NB4 (cell line): ENCODE measurements around the gene PKDCC.

Source experiments
- DNase-seq: peaks from one replicate; pipeline ENCODE4 v3.0.0; 2010; ENCODE audit warnings: low read depth
- H3K4me3 ChIP-seq: one replicate; pipeline ENCODE4 v1.5.1; 2011; ENCODE audit warnings: mild to moderate bottlenecking, low read depth, low read length, moderate library complexity
- CTCF ChIP-seq: IDR thresholded peaks from one replicate; pipeline ENCODE4 v1.5.1; 2012; ENCODE audit warnings: low read depth, low read length
- MAX ChIP-seq: IDR thresholded peaks from 2 replicates; pipeline ENCODE4 v1.6.1; 2011; ENCODE audit warnings: low read depth, low read length
- MYC ChIP-seq: IDR thresholded peaks from 2 replicates; pipeline ENCODE4 v1.6.1; 2011; ENCODE audit warnings: low read depth, low read length
- POLR2A ChIP-seq: IDR thresholded peaks from 2 replicates; pipeline ENCODE4 v1.6.1; 2011; ENCODE audit warnings: mild to moderate bottlenecking; ENCODE audit not compliant: insufficient read length; ENCODE audit errors: extremely low read depth

PKDCC gene

GRCh38 chr2:42045848-42046748, 1.7 kb upstream of the PKDCC start:
- no peak for DNase-seq
- no peak for TF ChIP-seq MYC
- TF ChIP-seq MAX = no peak
- TF ChIP-seq CTCF = no peak
- no peak for TF ChIP-seq POLR2A
- no peak overlapping the region for H3K4me3 ChIP-seq

GRCh38 chr2:42046819-42047487, 868 bp upstream of the PKDCC start:
- DNase-seq = peak; percentile 16
- no peak overlapping the region for H3K4me3 ChIP-seq
- TF ChIP-seq CTCF (no peak), POLR2A (no peak), MYC (no peak), MAX (no peak)

- TF ChIP-seq MAX (no peak), CTCF (no peak), MYC (no peak), POLR2A (no peak)
- H3K4me3 ChIP-seq = no peak overlapping the region
- DNase-seq = no peak
Observed at GRCh38 chr2:42048299-42049220, 739 bp downstream of the PKDCC start.

- TF ChIP-seq MAX = no peak
- TF ChIP-seq POLR2A = no peak
- TF ChIP-seq CTCF = no peak
- TF ChIP-seq MYC = no peak
- no peak overlapping the region for H3K4me3 ChIP-seq
- DNase-seq = no peak
Observed at GRCh38 chr2:42049221-42050009, 1.6 kb downstream of the PKDCC start.
